Measurements from ENCODE around the gene PCDHB9. TPM values are rescaled to one million over a fixed set of nuclear protein-coding genes. Genes with fewer than 3 reads are reported as not detected.
"Not testable (repeated sequence)": the region's sequence is repeated elsewhere in the genome, so short reads cannot be mapped to it uniquely, and the experiment has no call there.

The PCDHB9 gene
- total RNA-seq (1.2 and 2.3 TPM in 2 replicates), polyA plus RNA-seq (0.33 and 1.0 TPM in 2 replicates)

GRCh38 chr5:141186897-141187512 is at the start of gene PCDHB9:
PCDHB9 (plus strand) TSS chr5:141187161; CDS start chr5:141187319, 158 bp downstream.
- H3K27ac ChIP-seq: no peak within 1 kb of the TSS
- no peaks in the 10 kb centered on the region for H3K27me3 ChIP-seq
- no peaks in the 10 kb centered on the region for H4K20me1 ChIP-seq (ENCODE audit: insufficient read depth, poor library complexity, severe bottlenecking)
- no peaks in the 10 kb centered on the region for H3K79me2 ChIP-seq
- H3K4me3 ChIP-seq: no peak within 1 kb of the TSS
- 48% methylated on average over 9 of the region's 9 CpGs for WGBS (ENCODE audit: low lambda C conversion rate, missing lambda C conversion rate)
- TF ChIP-seq EZH2 (IDR thresholded peaks at IDR 0.05; ENCODE audit: borderline replicate concordance) (no peak), EZH2phosphoT487 (IDR thresholded peaks at IDR 0.05; ENCODE audit: low read depth, severe bottlenecking, unreplicated experiment) (no peak), CTCF (IDR thresholded peaks at IDR 0.05; ENCODE audit: poor library complexity) (peak; percentile 28)
- no peaks in the 10 kb centered on the region for H3K4me1 ChIP-seq (ENCODE audit: insufficient read depth)
- no peaks in the 10 kb centered on the region for H3K9me2 ChIP-seq (replicated peaks; ENCODE audit: insufficient read depth)
- H3K36me3 ChIP-seq (replicated peaks; ENCODE audit: insufficient read depth, low read depth): no peaks in the 10 kb centered on the region
- DNase-seq (ENCODE audit: low spot score): peak; percentile 21
- no peak within 1 kb of the TSS for H3K4me2 ChIP-seq
- H3K9me3 ChIP-seq (ENCODE audit: low read depth): peaks cover 5% of the 10 kb centered on the region
- no peak within 1 kb of the TSS for H2AFZ ChIP-seq

DNA sequence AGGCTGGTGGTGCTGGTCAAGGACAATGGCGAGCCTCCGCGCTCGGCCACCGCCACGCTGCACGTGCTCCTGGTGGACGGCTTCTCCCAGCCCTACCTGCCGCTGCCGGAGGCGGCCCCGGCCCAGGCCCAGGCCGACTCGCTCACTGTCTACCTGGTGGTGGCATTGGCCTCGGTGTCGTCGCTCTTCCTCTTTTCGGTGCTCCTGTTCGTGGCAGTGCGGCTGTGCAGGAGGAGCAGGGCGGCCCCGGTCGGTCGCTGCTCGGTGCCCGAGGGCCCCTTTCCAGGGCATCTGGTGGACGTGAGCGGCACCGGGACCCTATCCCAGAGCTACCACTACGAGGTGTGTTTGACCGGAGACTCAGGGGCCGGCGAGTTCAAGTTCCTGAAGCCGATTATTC is 49.6 kb upstream of the PCDHB9 start:
- H2AFZ ChIP-seq; H3K4me2 ChIP-seq; H3K4me1 ChIP-seq (ENCODE audit: insufficient read depth); H4K20me1 ChIP-seq (ENCODE audit: insufficient read depth, poor library complexity, severe bottlenecking); H3K36me3 ChIP-seq (replicated peaks; ENCODE audit: insufficient read depth, low read depth); H3K27ac ChIP-seq; H3K79me2 ChIP-seq; H3K27me3 ChIP-seq; H3K9me2 ChIP-seq (replicated peaks; ENCODE audit: insufficient read depth); DNase-seq (ENCODE audit: low spot score); H3K4me3 ChIP-seq: not testable (repeated sequence)
- 97% methylated on average over 19 of the region's 34 CpGs for WGBS (ENCODE audit: low lambda C conversion rate, missing lambda C conversion rate)
- H3K9me3 ChIP-seq (ENCODE audit: low read depth): peaks cover 45% of the 10 kb centered on the region

DNA sequence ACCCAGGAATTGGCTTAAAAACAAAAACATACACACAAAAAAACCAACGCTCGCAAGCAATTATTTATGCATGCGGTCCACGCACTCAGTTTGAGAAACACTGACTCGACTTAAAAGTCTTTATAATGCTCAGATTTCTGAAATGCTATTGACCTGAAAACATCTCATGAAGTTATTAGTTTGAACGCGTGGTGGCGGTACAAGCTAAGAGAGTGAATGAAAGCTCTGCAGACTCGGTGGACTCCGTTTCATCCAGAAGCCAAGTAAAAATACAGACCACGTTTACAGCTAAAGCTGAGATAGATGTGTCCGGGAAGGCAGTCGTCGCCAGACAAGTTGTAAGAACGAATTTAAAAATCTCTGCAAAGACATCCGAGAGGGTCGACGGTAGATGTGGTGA is 37.1 kb upstream of the PCDHB9 start, which contains the start of gene PCDHB6:
Gene PCDHB6 (plus strand): TSS at position 246 of the 400 bp plus-strand sequence. CDS start 201 bp downstream, outside the sequence.
- Histone ChIP-seq H3K4me1 (ENCODE audit: insufficient read depth) (no peaks in the 10 kb centered on the region), H3K4me2 (no peak within 1 kb of the TSS)
- 83% methylated on average over 18 of the region's 18 CpGs for WGBS (ENCODE audit: low lambda C conversion rate, missing lambda C conversion rate)

More for the DNA sequence above, 37.1 kb upstream of the PCDHB9 start, which contains the start of gene PCDHB6:
- no peaks in the 10 kb centered on the region for H4K20me1 ChIP-seq (ENCODE audit: insufficient read depth, poor library complexity, severe bottlenecking)
- H3K27ac ChIP-seq: no peak within 1 kb of the TSS
- H3K27me3 ChIP-seq: no peaks in the 10 kb centered on the region
- H3K9me3 ChIP-seq (ENCODE audit: low read depth): peaks cover 16% of the 10 kb centered on the region
- TF ChIP-seq CTCF (IDR thresholded peaks at IDR 0.05; ENCODE audit: poor library complexity): no peak
- no peak for TF ChIP-seq EZH2phosphoT487 (IDR thresholded peaks at IDR 0.05; ENCODE audit: low read depth, severe bottlenecking, unreplicated experiment)
- TF ChIP-seq EZH2 (IDR thresholded peaks at IDR 0.05; ENCODE audit: borderline replicate concordance): no peak
- no peak for DNase-seq (ENCODE audit: low spot score)
- no peaks in the 10 kb centered on the region for H3K9me2 ChIP-seq (replicated peaks; ENCODE audit: insufficient read depth)
- H3K79me2 ChIP-seq: no peaks in the 10 kb centered on the region
- no peak within 1 kb of the TSS for H3K4me3 ChIP-seq
- no peak within 1 kb of the TSS for H2AFZ ChIP-seq
- no peaks in the 10 kb centered on the region for H3K36me3 ChIP-seq (replicated peaks; ENCODE audit: insufficient read depth, low read depth)
